ENCODE measurements around the gene CCP110.

CCP110 gene

DNA sequence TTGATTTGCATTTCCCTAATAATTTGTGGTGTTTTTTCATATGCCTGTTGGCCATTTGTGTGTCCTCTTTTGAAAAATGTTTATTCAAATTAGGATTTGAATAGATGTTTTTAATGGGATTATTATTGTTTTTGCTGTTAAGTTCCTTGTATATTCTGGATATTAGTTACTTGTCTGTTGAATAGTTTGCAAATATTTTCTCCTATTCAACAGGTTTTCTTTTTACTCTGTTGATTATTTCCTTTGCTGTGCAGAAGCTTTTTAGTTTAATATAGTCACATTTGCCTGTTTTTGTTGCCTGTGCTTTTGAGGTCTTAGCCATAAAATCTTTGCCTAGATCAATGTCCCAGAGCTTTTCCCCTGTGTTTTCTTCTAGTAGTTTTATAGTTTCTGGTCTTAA, 11.4 kb upstream of the CCP110 start:
- in situ Hi-C loops (cut with HindIII; ENCODE audit: low sequenced_read_pairs), result no loop called here

DNA sequence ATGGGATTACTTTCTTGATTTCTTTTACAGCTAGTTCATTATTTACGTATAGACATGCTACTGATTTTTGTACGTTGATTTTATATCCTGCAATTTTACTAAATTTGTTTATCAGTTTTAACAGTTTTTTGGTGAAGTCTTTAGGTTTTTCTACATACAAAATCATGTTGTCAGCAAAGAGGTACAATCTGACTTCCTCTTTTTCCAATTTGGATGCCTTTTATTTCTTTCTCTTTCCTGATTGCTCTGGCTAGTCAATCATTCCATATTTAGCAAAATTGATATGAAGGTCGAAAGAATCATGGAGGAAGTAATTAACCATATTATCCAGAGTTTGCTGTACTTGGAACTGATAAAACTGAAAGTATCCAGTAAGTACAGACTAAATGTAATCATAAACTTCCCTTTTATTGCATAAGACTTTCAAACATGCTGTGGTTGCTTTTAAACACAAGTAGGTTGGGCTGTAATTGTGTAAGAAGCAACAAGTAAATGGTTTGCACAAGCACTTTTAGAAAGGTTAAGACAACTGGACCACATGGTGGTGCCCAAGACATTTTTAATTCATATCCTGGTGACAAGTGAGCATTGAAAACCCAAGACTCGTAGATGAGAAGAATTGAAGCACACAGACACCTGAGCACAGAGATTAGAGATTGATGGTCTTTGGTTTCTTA, 10.2 kb upstream of the CCP110 start:
- in situ Hi-C loops (cut with HindIII; ENCODE audit: low sequenced_read_pairs), result no loop called here

DNA sequence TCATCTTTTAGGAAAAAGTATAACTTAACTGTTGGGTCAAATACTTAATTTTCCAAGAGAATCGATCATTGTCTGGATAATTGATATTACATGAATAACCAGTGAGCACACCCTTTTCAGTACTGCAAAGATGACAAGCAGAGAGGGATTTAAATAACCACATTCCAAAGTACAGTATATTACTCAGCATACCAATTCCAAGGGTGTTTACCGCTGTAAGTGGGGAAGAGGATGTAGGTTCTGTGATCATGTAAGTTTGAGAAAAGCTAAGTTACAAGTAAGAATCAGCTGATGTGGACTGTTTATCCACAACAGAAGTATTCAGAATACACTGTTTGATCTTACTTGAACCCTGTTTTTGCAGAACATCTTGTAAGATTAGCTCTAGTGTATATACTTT, 8.0 kb upstream of the CCP110 start:
- in situ Hi-C loops (cut with HindIII; ENCODE audit: low sequenced_read_pairs), result loop anchor here (5.0 kb wide), 1 partner anchor 398 kb away; no protein-coding TSS in a partner anchor

DNA sequence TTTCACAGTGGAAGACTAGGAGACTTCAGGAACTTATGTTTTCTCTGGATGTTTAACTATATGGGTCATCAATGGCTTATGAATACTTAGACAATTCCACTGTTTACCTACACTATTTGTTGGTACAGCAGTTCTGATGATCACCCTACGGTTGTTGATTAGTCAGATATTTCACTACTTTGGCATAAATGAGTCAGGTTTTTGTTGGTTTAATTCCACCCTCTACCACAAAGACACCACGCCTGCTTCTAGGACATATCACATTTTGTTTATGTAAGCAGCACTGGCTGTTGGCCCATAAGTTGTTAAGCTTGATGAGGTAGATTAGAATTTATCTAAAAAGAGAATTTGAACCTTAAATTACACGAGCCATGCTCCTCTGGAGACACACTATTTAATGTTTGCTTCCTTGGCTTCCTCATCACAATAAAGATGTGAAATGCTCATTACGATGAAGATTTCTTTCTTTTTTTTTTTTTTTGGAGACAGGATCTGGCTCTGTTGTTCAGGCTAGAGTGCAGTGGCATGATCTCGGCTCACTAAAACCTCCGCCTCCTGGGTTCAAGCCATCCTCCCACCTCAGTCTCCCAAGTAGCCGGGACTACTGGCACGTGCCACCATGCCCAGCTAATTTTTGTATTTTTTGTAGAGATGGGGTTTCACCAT, 6.2 kb upstream of the CCP110 start:
- in situ Hi-C loops (cut with HindIII; ENCODE audit: low sequenced_read_pairs), result loop anchor here (5.0 kb wide), 1 partner anchor 400 kb away; no protein-coding TSS in a partner anchor

DNA sequence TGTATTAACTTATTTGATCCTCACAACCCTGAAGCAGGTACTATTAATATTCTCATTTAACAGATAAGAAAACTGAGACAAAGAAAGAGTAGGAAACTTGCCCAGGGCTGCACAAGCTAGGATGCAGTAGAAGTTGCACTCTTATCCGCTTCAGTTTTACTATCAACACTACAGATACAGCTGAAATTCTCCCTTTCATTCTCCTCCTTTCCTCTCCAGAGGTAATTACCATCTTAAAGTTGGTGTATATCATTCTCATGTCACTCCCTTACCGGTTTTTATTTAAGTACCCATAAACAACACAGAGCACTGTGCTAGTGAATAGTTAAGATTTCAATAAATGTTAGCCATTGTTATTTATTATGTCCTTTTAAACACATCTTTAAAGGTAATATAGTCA, 5.4 kb upstream of the CCP110 start:
- in situ Hi-C loops (cut with HindIII; ENCODE audit: low sequenced_read_pairs), result loop anchor here (5.0 kb wide), 1 partner anchor 401 kb away; no protein-coding TSS in a partner anchor

DNA sequence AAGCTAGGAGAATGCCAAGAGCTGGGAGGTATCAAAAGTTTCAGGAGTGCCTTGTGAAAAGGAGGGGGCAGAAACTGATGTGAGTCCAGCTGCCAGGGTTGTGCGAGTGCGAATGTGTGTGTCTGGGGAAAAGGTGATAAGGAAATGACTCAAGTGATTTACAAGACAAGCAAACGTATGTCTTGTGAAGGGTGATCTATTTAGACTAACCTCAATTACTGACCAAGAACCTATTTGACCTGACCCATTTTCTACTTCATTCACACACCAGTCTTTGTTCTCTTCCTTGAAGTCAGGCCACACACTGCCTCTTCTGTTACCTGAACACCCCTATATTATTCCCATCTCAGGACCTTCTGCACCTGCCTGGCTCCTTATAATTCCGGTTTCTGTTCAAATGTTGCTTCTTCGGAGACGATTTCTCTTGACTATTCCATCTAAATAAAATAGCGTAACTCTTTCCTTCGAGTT, 2.8 kb upstream of the CCP110 start:
- in situ Hi-C loops (cut with HindIII; ENCODE audit: low sequenced_read_pairs), result no loop called here

DNA sequence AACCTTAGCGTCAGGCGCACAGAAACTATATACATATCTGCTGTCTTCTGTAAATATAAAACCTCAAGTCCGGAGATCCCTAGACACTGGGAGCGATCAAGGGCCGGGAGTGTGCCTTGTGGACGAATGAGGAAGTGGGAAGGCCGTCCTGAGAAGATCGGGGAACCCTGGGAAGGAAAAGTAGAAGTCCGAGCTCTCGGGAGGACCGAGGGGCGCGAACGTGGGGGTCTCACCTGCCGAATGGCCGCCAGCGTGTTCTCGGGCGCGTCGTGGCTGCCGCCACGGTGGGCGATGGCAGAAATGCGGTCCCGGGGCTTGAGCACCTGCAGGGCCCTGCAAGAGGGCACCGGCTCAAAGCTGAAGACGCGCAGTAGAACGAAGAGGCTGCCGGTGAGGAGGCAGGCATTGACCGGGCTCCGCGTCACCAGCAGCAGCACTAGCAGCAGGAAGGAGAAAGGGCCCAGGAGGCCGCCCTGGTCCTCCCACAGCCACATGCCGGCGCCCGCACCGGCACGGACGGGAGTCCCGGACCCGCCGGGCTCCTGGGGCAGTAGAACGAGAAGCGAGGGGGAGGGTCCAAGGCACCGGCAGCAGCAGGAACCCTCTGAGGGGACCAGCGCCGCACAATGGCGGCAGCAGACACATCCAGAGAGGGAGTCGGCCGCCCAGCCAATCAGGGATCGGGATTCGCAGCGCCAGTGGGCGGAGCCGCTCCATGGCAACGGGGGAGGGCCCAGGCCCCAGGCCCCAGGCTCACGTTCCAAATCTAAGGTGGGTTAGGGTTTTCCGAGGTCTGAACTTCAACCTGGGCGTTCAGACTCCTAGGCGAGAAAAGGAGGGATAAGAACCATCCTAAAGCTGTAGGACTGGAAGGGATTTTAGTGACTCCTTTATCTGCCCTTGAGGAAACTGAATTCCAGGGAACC, 2.0 kb upstream of the CCP110 start, which contains the start of gene GDE1:
TSS of gene GDE1 (minus strand) at position 628 of the 926 bp plus-strand sequence. CDS start at position 494, 134 bp downstream.
- in situ Hi-C loops (cut with HindIII; ENCODE audit: low sequenced_read_pairs), result no loop called here

DNA sequence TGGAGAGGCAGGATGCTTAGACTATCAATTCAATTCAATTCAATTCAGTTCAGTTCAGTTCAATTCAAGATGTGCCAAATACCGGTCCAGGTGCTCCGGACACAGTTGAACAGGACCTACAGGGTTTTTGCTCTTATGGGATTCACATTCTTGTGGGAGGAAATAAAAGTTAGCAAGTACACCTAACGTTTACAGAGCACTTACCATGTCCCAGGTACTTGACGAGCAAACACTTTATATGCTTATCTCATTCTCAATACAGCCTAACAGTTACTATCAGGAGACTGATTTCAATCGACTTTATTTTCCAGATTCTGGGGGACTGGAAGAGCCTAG, 1.4 kb upstream of the CCP110 start:
- in situ Hi-C loops (cut with HindIII; ENCODE audit: low sequenced_read_pairs), result no loop called here

DNA sequence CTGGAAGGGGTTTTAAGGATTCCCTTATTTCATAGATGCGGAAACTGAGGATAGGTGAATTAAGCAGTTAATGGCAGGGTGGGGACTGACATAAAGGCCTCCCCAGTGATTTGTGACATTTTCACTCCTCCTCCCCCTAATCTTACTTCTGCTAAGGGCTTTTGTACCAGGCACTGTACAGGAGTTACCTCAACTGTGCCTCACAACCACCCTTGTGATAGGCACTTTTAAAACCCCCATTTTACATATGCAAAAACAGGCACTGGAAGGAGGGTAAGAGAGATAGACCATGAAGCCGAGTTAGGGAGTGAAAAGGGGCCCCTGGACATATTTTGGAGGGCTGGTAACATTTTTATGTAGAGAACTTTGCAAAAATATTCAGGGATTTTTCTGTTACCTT, 982 bp upstream of the CCP110 start:
- in situ Hi-C loops (cut with HindIII; ENCODE audit: low sequenced_read_pairs), result no loop called here

DNA sequence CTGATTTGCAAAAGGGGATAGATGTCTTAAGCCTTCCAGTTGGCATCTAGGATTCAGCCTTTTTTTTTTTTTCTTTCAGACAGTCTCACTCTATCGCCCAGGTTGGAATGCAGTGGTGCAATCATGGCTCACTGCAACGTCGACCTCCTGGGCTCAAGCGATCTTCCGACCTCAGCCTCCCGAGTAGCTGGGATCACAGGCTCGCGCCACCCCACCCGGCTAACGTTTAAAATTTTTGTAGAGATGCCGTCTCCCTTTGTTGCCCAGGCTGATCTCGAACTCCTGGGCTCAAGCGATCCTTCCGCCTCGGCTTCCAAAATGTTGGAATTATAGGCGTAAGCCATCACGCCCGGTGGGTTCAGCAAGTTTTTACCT, 571 bp upstream of the CCP110 start:
- in situ Hi-C loops (cut with HindIII; ENCODE audit: low sequenced_read_pairs), result no loop called here

DNA sequence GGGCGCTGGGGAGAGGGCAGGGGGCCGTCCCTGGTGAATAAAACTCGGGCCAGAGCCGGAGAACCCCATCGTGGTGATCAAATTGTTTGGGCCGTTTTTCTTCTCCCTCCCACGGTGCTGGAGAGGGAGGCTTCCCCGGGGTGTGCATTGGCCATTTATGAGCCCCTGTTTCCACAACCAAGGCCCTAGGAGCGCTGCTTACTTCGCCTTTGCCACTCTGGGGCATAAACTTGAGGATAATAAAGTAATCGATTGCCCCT, 544 bp downstream of the CCP110 start:
- in situ Hi-C loops (cut with HindIII; ENCODE audit: low sequenced_read_pairs), result no loop called here

DNA sequence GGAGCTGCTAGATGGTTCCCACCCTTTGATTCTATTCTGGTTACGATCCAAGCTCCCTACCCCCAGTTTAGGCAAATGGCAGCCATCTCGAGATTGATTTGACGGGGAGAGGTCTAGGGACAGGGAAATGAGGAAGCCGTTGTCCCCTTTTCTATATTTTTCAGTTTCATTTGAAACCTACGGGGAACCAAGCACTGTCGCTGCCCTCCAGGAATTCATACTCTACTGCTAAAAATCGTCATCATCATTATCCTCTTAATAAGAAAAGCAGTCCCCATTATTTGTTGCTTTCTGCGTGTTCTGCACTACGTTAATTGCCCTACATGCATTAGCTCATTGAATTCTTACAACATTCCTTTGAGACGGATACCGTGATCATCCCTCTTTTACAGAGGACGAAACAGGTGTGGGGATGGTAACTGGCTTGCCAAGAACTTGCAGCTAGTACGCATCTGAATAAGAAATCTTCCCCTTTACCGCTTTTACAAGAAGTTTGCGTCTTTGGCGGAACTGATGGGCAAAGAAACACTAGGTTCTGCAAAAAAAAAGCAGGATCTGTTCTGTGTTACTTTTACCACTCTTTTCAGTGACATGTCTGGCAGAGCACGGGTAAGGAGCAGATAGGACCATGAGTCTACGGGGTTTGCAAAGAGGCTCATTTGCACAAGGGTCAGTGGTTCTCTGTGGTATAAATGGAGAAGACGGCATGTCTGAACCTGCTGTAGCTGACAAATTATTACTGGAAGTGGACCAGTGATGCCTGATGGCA, 1.1 kb downstream of the CCP110 start:
- in situ Hi-C loops (cut with HindIII; ENCODE audit: low sequenced_read_pairs), result loop anchor here (25.0 kb wide), 1 partner anchor 562 kb away; no protein-coding TSS in a partner anchor

DNA sequence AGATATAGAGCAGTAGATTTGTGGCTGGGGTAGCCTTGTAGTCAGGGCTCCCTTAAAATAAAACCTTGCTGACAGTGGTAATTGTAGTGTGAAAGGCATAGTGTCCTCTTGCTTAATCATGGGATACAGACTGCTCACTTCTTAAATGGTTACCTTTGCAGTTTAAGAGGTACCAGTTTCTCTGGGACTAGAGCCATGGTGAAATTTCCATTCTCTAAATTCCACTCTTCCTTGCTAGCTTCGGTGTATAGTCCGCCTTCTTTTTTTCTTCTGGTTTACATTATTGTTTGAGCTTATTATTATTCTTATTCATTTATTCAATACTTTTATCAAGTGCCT, 1.6 kb downstream of the CCP110 start:
- in situ Hi-C loops (cut with HindIII; ENCODE audit: low sequenced_read_pairs), result loop anchor here (25.0 kb wide), 1 partner anchor 563 kb away; no protein-coding TSS in a partner anchor

DNA sequence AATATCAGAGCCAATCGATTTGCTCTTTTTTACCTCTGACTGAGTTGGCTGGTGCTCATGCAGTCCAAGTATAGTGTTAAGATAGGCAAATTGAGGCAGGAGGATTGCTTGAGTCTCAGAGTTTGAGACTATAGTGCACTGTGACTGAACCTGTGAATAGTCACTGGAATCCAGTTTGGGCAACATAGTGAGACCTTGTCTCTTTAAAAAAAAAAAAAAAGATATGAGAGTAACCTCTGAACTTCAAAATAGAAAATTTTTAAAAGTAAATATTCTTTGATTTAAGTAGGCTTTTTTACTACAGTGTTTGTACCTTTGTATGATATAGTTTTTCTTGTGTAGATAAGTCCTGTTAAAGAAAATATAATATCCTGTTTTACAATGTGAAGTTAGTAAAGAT, 3.4 kb downstream of the CCP110 start:
- in situ Hi-C loops (cut with HindIII; ENCODE audit: low sequenced_read_pairs), result loop anchor here (25.0 kb wide), 1 partner anchor 565 kb away; no protein-coding TSS in a partner anchor

DNA sequence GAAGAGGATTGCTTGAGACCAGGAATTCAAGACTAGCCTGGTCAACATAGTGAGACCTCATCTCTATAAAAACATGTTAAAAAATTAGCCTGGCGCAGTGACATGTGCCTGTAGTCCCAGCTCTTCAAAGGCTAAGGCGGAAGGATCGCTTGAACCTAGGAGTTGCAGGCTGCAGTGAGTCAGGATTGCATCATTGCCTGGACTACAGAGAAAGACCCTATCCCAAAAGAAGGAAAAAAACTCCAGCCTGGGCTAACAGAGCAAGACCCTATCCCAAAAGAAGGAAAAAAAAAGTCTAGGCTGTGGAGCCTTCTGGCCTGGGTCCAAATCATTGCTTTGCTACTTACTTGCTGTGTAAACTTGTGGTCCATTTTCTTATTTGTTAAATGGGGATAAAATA, 4.9 kb downstream of the CCP110 start:
- in situ Hi-C loops (cut with HindIII; ENCODE audit: low sequenced_read_pairs), result loop anchor here (25.0 kb wide), 1 partner anchor 566 kb away; no protein-coding TSS in a partner anchor

DNA sequence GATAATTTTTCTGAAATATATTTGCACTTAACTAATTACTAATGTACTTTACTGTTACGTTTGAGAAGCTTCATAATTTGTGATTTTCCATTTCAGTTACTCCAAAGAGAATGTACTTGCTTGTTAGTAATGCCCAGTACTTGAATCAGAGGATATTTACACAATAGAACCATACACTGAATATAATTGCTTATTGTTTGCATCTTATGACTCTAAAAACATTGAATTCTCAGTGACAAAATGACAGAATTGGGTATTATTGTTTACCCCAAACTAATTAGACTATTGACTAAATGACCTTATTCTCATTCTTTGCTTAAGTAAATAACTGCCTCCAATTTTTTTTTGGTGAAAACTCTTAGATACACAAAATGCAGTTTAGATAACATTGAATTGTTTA, 8.9 kb downstream of the CCP110 start:
- in situ Hi-C loops (cut with HindIII; ENCODE audit: low sequenced_read_pairs), result loop anchor here (25.0 kb wide), 1 partner anchor 570 kb away; no protein-coding TSS in a partner anchor

DNA sequence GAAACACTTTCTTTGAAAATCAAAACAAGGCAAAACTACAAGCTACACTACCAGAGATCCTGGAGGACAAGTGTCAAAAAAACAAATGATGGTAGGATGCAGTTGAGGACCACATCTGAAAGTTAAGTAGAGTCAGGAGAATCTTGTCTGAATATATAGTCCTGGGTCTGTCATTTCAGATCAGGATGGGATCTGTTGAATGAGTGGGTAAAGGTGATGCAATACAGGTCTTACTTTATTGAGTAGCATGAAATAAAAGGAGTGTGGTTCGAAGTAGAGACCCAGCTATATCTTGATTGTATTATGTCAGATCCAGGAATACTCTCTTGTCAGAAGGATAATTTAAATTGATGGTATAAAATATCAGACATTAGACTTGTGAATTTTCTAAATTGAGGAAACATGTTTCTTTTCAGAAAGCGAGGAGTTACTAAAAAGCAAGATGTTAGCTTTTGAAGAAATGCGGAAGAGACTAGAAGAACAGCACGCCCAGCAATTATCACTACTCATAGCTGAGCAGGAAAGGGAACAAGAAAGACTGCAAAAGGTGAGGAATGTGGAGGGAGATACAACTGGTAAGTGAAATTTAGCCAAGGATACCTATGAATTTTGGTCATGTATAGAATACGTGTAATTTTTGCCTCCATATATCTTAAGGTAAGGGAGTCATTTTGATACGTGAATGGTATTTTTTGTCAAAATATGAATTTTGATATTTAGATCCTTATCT, 16.7 kb downstream of the CCP110 start:
- in situ Hi-C loops (cut with HindIII; ENCODE audit: low sequenced_read_pairs), result loop anchor here (25.0 kb wide), 1 partner anchor 578 kb away; no protein-coding TSS in a partner anchor

DNA sequence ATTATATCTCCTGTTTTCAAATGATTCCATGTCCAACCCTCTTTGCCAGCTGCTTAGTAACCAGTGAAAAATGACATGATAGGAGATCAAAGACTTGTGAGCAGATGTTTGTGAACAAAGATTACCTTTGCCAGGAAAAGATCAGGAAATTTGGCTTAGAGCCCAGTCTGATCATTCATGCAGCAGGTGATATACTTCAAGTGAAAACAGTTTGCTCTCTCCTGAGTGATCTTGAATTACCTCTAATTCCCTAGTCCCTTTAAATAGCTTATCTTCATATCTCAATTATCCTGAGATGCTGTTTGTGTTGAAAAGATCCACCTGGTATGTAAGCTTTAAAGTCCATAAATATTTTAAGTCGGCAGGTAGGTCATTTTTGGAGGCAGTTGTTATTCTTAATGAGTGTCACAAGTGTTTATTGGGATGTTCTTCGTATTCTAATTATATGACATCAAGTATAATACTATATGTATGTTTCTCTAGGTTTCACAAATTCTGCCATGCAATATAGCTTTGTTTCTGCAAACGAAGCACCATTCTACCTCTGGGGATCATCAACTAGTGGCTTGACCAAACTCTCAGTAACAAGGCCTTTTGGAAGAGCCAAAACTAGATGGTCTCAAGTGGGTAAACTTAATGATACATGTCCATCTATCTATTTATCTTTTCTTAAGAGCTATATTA, 18.5 kb downstream of the CCP110 start:
- in situ Hi-C loops (cut with HindIII; ENCODE audit: low sequenced_read_pairs), result loop anchor here (25.0 kb wide), 1 partner anchor 580 kb away; no protein-coding TSS in a partner anchor

DNA sequence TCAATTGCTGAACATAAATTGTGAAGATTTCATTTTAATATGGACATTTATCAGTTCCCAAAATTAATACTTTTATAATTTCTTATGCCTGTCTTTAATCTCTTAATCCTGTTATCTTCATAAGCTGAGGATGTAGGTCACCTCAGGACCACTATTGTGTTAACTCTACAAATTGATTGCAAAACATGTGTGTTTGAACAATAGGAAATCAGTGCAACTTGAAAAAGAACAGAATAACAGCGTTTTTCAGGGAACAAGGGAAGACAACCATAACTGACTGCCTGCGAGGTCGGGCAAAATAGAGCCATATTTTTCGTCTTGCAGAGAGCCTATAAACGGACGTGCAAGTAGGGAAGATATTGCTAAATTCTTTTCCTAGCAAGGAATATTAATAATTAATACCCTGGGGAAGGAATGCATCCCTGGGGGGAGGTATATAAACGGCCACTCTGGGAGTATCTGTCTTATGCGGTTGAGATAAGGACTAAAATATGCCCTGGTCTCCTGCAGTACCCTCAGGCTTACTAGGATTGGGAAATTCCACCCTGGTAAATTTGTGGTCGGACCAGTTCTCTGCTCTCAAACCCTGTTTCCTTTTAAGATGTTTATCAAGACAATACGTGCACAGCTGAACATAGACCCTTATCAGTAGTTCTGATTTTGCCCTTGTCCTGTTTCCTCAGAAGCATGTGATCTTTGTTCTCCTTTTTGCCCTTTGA, 19.7 kb downstream of the CCP110 start:
- in situ Hi-C loops (cut with HindIII; ENCODE audit: low sequenced_read_pairs), result loop anchor here (25.0 kb wide), 1 partner anchor 581 kb away; no protein-coding TSS in a partner anchor

Data from endothelial cell of hepatic sinusoid (primary cell).